SK-N-SH treated with all-trans-retinoic acid at 6 μM for 48 hours (cell line): ENCODE data around the gene CALHM2.

Source experiments
- ARNTL ChIP-seq: fragments of 450-650 bp; formaldehyde crosslinking; IDR thresholded peaks from 2 replicates; pipeline ENCODE4 v1.5.0; 2020; ENCODE audit warnings: low read depth, mild to moderate bottlenecking, moderate library complexity, borderline replicate concordance
- BACH2 ChIP-seq: fragments of 250-450 bp; sonication (Bioruptor Pico); IDR thresholded peaks from 2 replicates; pipeline ENCODE4 v1.9.0; 2021; ENCODE audit warnings: mild to moderate bottlenecking, borderline replicate concordance
- CSDC2 ChIP-seq: fragments of 250-450 bp; sonication (Bioruptor Pico); IDR thresholded peaks from 2 replicates; pipeline ENCODE4 v1.5.0; 2020; ENCODE audit warnings: mild to moderate bottlenecking, moderate library complexity
- ESRRG ChIP-seq: fragments of 250-450 bp; sonication (Bioruptor Pico); IDR thresholded peaks from 2 replicates; pipeline ENCODE4 v1.6.1; 2021; ENCODE audit warnings: mild to moderate bottlenecking
- GLIS3 ChIP-seq: fragments of 250-450 bp; sonication (Bioruptor Pico); IDR thresholded peaks from 2 replicates; pipeline ENCODE4 v1.5.0; 2020; ENCODE audit warnings: mild to moderate bottlenecking, moderate library complexity
- ISL1 ChIP-seq: fragments of 250-450 bp; sonication (Bioruptor Pico); IDR thresholded peaks from 2 replicates; pipeline ENCODE4 v2.1.2; 2022; ENCODE audit warnings: mild to moderate bottlenecking, moderate library complexity
- OSR1 ChIP-seq: fragments of 250-450 bp; sonication (Bioruptor Pico); IDR thresholded peaks from 2 replicates; pipeline ENCODE4 v1.8.0; 2022; ENCODE audit warnings: moderate library complexity, mild to moderate bottlenecking, inconsistent platforms
- RARB ChIP-seq: fragments of 250-450 bp; sonication (Bioruptor Pico); IDR thresholded peaks from 2 replicates; pipeline ENCODE4 v1.8.0; 2021; ENCODE audit warnings: mild to moderate bottlenecking, moderate library complexity
- TOX ChIP-seq: fragments of 250-450 bp; sonication (Bioruptor Pico); IDR thresholded peaks from 2 replicates; pipeline ENCODE4 v1.8.0; 2021; ENCODE audit warnings: mild to moderate bottlenecking, moderate library complexity, borderline replicate concordance
- ZFP3 ChIP-seq: fragments of 250-450 bp; sonication (Bioruptor Pico); IDR thresholded peaks from 2 replicates; pipeline ENCODE4 v1.5.0; 2020; ENCODE audit warnings: mild to moderate bottlenecking, moderate library complexity
- ZFP30 ChIP-seq: fragments of 450-650 bp; formaldehyde crosslinking; IDR thresholded peaks from 2 replicates; pipeline ENCODE4 v1.5.0; 2022; ENCODE audit warnings: mild to moderate bottlenecking, moderate library complexity
- TF ChIP-seq, protein P1 (sequence below): fragments of 250-450 bp; sonication (Bioruptor Pico); IDR thresholded peaks from 2 replicates; pipeline ENCODE4 v1.8.0; 2020; ENCODE audit warnings: mild to moderate bottlenecking, moderate library complexity, borderline replicate concordance
- TF ChIP-seq, protein P2 (sequence below): fragments of 250-450 bp; sonication (Bioruptor Pico); IDR thresholded peaks from 2 replicates; pipeline ENCODE4 v1.5.1; 2020; ENCODE audit warnings: low read depth, mild to moderate bottlenecking, moderate library complexity
- TF ChIP-seq, protein P3 (sequence below): fragments of 250-450 bp; sonication (Bioruptor Pico); IDR thresholded peaks from 2 replicates; pipeline ENCODE4 v1.8.0; 2021; ENCODE audit warnings: low read depth, mild to moderate bottlenecking, moderate library complexity, borderline replicate concordance

GRCh38 chr10:103470761-103471653 is 18.8 kb upstream of the CALHM2 start:
- TF ChIP-seq CSDC2 (no peak), GLIS3 (CRISPR knock-in tag) (no peak), ISL1 (CRISPR knock-in tag) (no peak), RARB (CRISPR knock-in tag) (no peak), ESRRG (CRISPR knock-in tag) (no peak), TOX (CRISPR knock-in tag) (no peak), OSR1 (CRISPR knock-in tag) (no peak), ZFP30 (CRISPR knock-in tag) (no peak), BACH2 (CRISPR knock-in tag) (no peak), ZFP3 (CRISPR knock-in tag) (no peak), ARNTL (no peak)
- TF ChIP-seq, protein P1, sequence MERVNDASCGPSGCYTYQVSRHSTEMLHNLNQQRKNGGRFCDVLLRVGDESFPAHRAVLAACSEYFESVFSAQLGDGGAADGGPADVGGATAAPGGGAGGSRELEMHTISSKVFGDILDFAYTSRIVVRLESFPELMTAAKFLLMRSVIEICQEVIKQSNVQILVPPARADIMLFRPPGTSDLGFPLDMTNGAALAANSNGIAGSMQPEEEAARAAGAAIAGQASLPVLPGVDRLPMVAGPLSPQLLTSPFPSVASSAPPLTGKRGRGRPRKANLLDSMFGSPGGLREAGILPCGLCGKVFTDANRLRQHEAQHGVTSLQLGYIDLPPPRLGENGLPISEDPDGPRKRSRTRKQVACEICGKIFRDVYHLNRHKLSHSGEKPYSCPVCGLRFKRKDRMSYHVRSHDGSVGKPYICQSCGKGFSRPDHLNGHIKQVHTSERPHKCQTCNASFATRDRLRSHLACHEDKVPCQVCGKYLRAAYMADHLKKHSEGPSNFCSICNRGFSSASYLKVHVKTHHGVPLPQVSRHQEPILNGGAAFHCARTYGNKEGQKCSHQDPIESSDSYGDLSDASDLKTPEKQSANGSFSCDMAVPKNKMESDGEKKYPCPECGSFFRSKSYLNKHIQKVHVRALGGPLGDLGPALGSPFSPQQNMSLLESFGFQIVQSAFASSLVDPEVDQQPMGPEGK (CRISPR knock-in tag) = no peak
- TF ChIP-seq, protein P2, sequence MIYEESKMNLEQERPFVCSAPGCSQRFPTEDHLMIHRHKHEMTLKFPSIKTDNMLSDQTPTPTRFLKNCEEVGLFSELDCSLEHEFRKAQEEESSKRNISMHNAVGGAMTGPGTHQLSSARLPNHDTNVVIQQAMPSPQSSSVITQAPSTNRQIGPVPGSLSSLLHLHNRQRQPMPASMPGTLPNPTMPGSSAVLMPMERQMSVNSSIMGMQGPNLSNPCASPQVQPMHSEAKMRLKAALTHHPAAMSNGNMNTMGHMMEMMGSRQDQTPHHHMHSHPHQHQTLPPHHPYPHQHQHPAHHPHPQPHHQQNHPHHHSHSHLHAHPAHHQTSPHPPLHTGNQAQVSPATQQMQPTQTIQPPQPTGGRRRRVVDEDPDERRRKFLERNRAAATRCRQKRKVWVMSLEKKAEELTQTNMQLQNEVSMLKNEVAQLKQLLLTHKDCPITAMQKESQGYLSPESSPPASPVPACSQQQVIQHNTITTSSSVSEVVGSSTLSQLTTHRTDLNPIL = no peak
- TF ChIP-seq, protein P3, sequence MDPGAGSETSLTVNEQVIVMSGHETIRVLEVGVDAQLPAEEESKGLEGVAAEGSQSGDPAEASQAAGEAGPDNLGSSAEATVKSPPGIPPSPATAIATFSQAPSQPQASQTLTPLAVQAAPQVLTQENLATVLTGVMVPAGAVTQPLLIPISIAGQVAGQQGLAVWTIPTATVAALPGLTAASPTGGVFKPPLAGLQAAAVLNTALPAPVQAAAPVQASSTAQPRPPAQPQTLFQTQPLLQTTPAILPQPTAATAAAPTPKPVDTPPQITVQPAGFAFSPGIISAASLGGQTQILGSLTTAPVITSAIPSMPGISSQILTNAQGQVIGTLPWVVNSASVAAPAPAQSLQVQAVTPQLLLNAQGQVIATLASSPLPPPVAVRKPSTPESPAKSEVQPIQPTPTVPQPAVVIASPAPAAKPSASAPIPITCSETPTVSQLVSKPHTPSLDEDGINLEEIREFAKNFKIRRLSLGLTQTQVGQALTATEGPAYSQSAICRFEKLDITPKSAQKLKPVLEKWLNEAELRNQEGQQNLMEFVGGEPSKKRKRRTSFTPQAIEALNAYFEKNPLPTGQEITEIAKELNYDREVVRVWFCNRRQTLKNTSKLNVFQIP (CRISPR knock-in tag) = no peak
